NCI-H1417 (cell line): Measurements from ENCODE around the gene SPTLC3.

Experiments
- DNase-seq, 3 experiments: peaks; one replicate each; lab custom pipeline; 2025; lab: John Stamatoyannopoulos, UW

The SPTLC3 gene

DNA sequence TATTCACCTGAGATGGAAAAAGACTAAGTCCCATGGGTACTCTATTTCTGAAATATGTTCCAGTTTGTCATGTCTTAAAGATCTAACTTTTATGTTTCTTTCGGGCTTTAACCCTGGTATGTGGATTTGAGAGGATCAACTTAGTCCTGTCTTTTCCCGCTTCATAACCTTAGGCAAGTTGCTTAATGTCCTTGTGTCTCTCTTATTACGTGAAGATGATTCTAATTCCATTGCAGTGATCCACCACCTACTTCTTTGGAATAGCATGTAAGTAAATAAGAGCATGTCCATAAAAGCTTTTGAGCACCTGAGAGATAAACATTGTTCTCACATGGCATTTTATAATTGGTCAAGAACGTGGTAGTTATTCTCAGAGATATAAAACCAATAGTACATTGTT, 23.0 kb downstream of the SPTLC3 start:
- DNase-seq, result no peak

GRCh38 chr20:13034115-13034514, 25.3 kb downstream of the SPTLC3 start:
- no peak for DNase-seq

GRCh38 chr20:13034936-13035335, 26.2 kb downstream of the SPTLC3 start:
- DNase-seq, result peak in 1 of 3 experiments; percentile 55

DNA sequence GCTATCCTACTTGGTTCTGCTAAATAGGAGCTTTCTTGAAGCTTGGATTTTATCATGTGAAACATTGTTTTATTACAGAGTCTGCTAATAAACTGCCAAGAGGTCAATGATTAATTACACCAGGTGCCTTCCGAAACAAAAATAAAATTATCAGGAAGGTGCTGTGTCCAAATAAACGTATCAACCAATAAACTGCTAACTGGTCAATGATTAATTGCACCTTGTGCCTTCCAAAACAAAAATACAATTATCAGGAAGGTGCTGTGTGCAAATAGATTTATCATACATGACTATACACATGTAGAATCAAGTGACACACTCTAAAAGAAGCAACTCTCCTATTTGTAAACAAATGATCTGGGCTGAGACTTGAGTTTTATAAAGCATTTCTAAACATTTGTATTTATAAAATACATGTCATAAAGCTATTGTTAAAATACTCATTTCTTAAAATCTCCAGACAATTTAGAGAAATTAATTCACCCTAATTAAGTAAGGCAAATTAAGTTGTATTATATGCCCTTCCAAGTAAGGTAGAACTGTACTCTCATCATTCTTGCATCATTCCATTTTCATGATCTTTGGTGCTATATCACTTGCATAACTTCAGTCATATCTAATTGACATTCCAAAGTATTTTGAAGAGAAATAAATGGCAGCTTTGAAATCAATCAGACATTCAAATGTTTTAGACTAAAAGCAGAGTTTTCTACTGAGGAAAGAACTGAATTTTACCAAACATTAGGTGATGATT, 26.8 kb downstream of the SPTLC3 start:
- DNase-seq, result peak in 2 of 3 experiments; percentile 20 to 68

DNA sequence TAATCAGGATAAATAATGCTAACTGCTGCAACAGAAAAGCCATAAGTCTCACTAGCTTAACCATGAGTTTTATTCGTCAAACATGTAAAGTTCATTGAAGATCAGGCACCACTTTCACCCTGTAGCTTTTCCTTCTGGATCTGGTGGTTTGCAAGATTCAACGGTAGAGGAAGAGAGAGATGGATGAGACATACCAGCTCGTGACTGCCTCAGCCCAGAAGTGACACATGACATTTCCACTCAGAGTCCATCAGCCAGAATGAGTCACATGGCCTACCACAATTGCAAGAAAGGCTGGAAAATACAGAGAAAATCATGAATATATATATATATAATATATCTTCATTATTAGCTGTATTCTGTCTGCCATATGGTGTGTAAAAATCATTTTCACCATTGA, 29.0 kb downstream of the SPTLC3 start:
- DNase-seq, result no peak

- DNase-seq, result no peak
These were observed 33.0 kb downstream of the SPTLC3 start for GRCh38 chr20:13041574-13042457.

- DNase-seq, result no peak
These were observed 33.7 kb downstream of the SPTLC3 start for GRCh38 chr20:13042458-13042794.

DNA sequence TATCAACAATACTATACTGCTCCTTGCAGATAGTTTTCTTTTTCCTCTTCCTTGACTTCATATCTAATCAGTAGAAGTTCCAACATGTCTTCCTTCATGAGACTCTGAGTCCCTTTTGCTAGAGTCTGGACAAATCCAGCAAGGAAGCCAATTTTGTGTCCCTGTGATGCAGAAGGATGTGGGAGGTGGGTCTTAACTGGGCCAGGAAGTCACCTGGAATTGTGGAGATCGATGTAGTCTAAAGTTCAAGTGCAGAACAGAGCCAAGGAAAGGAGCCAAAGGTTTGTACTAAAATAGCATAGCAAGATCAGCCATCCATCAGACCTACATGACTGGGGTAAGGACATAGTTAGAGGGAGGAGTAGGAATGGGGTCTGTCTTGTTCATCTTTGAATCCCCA, 37.6 kb downstream of the SPTLC3 start:
- no peak for DNase-seq

- DNase-seq, result no peak
These were observed 45.2 kb downstream of the SPTLC3 start for GRCh38 chr20:13054011-13054410.

DNA sequence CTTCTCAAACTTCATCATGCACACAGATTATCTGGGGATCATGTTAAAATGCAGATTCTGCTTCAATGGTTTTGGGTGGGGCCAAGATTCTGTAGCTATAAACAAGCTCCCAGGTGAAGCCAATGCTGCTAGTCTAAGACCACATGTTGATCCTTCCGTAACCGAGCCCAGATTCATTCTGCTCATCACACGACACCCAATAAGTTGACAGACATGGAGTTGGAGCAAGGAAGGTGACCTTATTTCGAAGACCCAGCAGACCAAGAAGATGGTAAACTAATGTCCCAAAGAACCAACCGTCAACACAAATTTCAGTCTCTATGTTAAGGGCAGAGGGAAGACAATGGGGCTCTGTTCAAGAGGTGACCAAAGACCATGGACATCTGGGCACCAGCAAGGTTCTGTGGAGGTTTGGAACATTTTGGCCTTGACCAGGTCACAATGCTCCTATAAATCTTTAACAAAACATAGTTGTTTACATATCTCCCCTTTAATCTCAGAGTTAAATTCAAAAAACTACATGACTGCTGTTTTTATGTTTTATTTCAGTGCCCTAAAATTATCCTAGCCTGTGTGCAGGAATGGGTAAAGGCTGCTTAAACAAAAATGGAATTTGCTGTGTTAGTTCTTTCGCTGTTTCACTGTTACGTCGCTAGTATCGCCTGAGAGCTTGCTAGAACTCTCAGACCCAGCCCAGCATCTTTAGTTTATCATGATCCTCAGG, 50.1 kb downstream of the SPTLC3 start:
- DNase-seq, result no peak

- no peak for DNase-seq
These were observed 50.8 kb downstream of the SPTLC3 start for GRCh38 chr20:13059398-13060136.

DNA sequence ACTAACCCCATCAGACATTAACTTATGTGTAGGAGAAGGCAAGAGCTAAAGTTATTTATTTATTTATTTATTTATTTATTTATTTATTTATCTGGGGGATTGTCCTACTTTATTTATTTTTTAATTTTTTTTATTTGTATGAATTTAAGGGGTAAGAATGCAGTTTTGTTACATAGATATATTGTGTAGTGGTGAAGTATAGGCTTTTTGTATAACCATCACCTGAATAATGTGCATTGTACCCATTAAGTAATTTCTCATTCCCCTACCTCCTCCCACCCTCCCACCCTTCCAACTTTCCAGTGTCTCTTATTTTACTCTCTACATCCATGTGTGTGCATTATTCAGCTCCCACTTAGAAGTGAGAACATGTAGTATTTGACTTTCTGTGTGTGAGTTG, 51.6 kb downstream of the SPTLC3 start:
- DNase-seq, result no peak

DNA sequence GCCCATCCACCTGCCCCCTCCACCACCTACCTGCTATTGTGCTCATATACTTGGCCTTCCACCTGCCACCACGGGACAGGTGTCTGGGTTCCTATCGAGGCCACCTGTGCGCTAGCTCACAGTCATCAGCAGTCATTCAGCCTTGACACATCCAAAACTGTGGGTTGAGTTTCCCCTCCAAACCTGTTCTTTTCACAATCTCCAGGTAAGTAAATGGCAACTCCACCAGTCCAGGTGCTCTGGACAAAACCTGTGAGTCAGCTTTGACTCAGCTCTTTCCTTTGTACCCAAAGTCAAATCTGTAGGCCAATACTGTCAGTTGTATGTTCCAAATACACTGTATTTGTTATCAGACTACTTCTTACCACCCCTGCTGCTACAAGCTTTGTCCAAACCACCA, 52.6 kb downstream of the SPTLC3 start:
- peak in 2 of 3 experiments; percentile 1 to 42 for DNase-seq

GRCh38 chr20:13062789-13063188, 54.0 kb downstream of the SPTLC3 start:
- DNase-seq, result no peak

- no peak for DNase-seq
These were observed 59.6 kb downstream of the SPTLC3 start for GRCh38 chr20:13068336-13068735.

GRCh38 chr20:13081877-13082276, 73.1 kb downstream of the SPTLC3 start:
- DNase-seq, result no peak

DNA sequence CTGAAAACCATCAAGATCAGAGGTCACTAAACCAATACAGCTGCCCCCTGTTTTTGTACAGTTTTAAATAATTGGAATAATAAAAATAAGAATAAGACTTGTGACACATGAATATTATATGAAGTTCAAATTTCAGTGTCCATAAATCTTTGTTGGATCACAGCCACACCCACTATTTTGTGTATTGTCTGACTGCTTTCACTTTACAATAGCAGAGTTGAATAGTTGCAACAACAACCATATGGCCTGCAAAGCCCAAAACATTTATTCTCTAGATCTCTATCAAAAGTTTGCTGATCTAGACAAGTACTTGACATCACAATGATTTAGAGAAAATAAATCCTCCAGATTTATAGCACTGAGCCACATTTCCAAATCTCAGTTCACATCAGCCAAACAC, 73.6 kb downstream of the SPTLC3 start:
- no peak for DNase-seq

DNA sequence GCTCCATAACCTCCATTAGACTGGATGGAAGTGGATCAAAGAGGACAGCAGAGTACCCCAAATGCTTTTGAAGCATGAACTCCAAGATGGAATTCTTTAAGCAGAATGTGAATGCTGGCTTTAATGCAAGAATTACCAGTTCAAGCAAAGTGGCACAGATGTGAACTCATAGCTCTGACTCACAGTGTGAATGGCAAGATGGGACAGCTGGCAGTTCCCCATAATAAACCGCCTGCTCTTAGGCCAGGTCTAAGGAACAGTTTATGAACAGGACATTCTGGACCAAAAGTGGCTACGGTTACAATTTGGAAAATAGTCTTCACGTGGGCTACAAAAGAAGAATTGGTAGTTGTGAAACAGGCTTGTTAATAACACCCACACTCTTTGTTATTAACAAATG, 76.5 kb downstream of the SPTLC3 start:
- DNase-seq, result no peak

- no peak for DNase-seq
These were observed 81.2 kb downstream of the SPTLC3 start for GRCh38 chr20:13089950-13090469.

DNA sequence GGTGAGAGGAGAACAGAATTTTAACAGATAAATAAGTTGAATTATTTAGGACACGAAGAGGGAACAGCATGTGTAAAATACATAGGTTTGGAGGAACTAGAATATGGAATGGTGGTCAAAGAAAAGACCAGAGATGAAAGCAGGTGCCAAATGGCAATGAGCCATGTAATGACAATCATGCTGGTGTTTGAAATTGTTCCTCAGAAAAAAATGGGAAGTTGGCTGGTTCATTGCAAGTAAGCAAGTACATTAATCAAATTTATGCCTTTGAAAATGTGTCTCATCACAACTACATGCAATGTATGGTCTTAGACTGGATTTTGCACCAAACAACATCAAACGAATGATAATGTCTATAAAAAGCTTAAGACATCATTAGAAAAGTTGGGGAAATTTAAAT, 83.3 kb downstream of the SPTLC3 start:
- no peak for DNase-seq

DNA sequence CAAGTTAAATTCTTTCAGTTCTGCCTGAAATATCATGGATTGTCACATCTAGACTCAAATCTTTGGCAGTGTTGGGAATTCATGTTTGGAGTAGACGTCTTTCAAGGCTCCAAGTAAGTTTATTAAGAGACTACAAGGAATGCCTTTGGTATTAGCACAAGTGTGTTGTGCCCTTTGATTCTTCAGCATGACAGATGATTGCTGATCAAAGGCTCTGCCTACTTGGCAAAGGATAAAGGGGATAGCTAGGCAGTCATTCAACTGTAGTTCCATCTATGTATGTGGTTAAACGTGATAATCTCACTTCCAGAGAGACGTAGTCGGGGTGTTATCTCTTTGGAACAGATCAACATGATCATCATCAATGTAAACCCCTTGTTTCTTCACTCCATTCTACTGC, 86.2 kb downstream of the SPTLC3 start:
- DNase-seq, result no peak
